PC-3 (cell line): Measurements from ENCODE around the gene PEX14. TPM values are rescaled to one million over a fixed set of nuclear protein-coding genes. Genes with fewer than 3 reads are reported as not detected.

Source experiments
- ATAC-seq: fragments of 200-7000 bp; cut with Tn5 transposase; 2 replicates; pipeline ENCODE4 v1.9.1; 2020; ENCODE audit warnings: mild to moderate bottlenecking, moderate library complexity
- BruUV-seq: library from RNA; stranded (reverse); fragments of 400-500 nt; replicated peaks from 2 replicates; lab custom pipeline; 2021; lab: Mats Ljungman, UMichigan
- CTCF ChIA-PET: fragments of 300-600 bp; sonication (Branson Sonifier 250); formaldehyde crosslinking; loops from one replicate; lab custom pipeline; 2022; ENCODE audit warnings: antibody characterized with exemption; lab: Charles Lee
- POLR2A ChIA-PET: fragments of 300-600 bp; sonication (Branson Sonifier 250); formaldehyde crosslinking; loops from one replicate; lab custom pipeline; 2022; ENCODE audit warnings: antibody characterized with exemption; ENCODE audit not compliant: unreplicated experiment; lab: Charles Lee
- DNase-seq: peaks from one replicate; pipeline ENCODE4 v3.0.0-alpha.2; 2015
- H2AFZ ChIP-seq: fragments of 300-600 bp; sonication (generic); 2 replicates; pipeline ENCODE4 v1.6.0; 2016; ENCODE audit warnings: antibody characterized with exemption, low read length
- H3F3A ChIP-seq: fragments of 300-600 bp; sonication (generic); one replicate; pipeline ENCODE4 v1.6.0; 2017; ENCODE audit warnings: antibody characterized with exemption, low read length, control low read depth, mild to moderate bottlenecking; ENCODE audit not compliant: unreplicated experiment
- H3K27ac ChIP-seq: fragments of 300-600 bp; sonication (generic); 2 replicates; pipeline ENCODE4 v1.5.1; 2016; ENCODE audit warnings: mild to moderate bottlenecking, low read length
- H3K27me3 ChIP-seq: fragments of 300-600 bp; sonication (generic); 2 replicates; pipeline ENCODE4 v1.6.1; 2016; ENCODE audit warnings: low read length, mixed read lengths
- H3K36me3 ChIP-seq: fragments of 300-600 bp; sonication (generic); 2 replicates; pipeline ENCODE4 v1.6.1; 2016; ENCODE audit warnings: low read depth, mixed run types, low read length, mixed read lengths
- H3K4me1 ChIP-seq: fragments of 300-600 bp; sonication (generic); 2 replicates; pipeline ENCODE4 v1.5.1; 2016; ENCODE audit warnings: low read length; ENCODE audit not compliant: insufficient read depth
- H3K4me2 ChIP-seq: fragments of 300-600 bp; sonication (generic); 2 replicates; pipeline ENCODE4 v1.6.0; 2016; ENCODE audit warnings: low read length
- H3K4me3 ChIP-seq: fragments of 300-600 bp; sonication (generic); 2 replicates; pipeline ENCODE4 v1.5.1; 2016; ENCODE audit warnings: mild to moderate bottlenecking, low read length, mixed read lengths
- H3K79me2 ChIP-seq: fragments of 300-600 bp; sonication (generic); 2 replicates; pipeline ENCODE4 v1.6.1; 2017; ENCODE audit warnings: low read length, mixed read lengths
- H3K9ac ChIP-seq: fragments of 300-600 bp; sonication (generic); 2 replicates; pipeline ENCODE4 v1.6.0; 2016; ENCODE audit warnings: mild to moderate bottlenecking, low read length
- H3K9me2 ChIP-seq: fragments of 300-600 bp; sonication (generic); replicated peaks from 2 replicates; pipeline ENCODE4 v1.6.1; 2016; ENCODE audit warnings: mixed run types, low read length, mixed read lengths
- H3K9me3 ChIP-seq: fragments of 300-600 bp; sonication (generic); 2 replicates; pipeline ENCODE4 v1.6.1; 2016; ENCODE audit warnings: low read length, mixed read lengths
- H4K20me1 ChIP-seq: fragments of 300-600 bp; sonication (generic); 2 replicates; pipeline ENCODE4 v1.6.1; 2016; ENCODE audit warnings: low read length, mixed read lengths
- EZH2 ChIP-seq: fragments of 300-600 bp; sonication (generic); IDR thresholded peaks from one replicate; pipeline ENCODE4 v1.6.1; 2017; ENCODE audit warnings: antibody characterized with exemption, mild to moderate bottlenecking, low read length; ENCODE audit not compliant: unreplicated experiment
- EZH2phosphoT487 ChIP-seq: fragments of 300-600 bp; sonication (generic); IDR thresholded peaks from 2 replicates; pipeline ENCODE4 v1.6.1; 2018; ENCODE audit warnings: mild to moderate bottlenecking, antibody characterized with exemption, low read length, borderline replicate concordance
- intact Hi-C: fragments of 100-400 bp; cut with micrococcal nuclease; formaldehyde crosslinking; loops from 2 replicates; pipeline ENCODE4 v1.9.0; 2023
- total RNA-seq: library from RNA; depleted of rRNA; stranded (reverse); fragments of >200 nt; gene quantifications from 2 replicates; pipeline ENCODE4 v1.2.3, GENCODE V29; 2014
- TF ChIP-seq, protein P1 (sequence below): fragments of 300-600 bp; sonication (generic); conservative IDR thresholded peaks from 2 replicates; pipeline ENCODE4 v1.5.1; 2017; ENCODE audit warnings: antibody characterized with exemption, low read depth, mild to moderate bottlenecking, low read length

Gene PEX14
- total RNA-seq, 1 experiment from 2014 or later, result 24.9 TPM

- intact Hi-C loops, result no loop called here
- CTCF ChIA-PET, result no interaction called here
- TF ChIP-seq, protein P1, sequence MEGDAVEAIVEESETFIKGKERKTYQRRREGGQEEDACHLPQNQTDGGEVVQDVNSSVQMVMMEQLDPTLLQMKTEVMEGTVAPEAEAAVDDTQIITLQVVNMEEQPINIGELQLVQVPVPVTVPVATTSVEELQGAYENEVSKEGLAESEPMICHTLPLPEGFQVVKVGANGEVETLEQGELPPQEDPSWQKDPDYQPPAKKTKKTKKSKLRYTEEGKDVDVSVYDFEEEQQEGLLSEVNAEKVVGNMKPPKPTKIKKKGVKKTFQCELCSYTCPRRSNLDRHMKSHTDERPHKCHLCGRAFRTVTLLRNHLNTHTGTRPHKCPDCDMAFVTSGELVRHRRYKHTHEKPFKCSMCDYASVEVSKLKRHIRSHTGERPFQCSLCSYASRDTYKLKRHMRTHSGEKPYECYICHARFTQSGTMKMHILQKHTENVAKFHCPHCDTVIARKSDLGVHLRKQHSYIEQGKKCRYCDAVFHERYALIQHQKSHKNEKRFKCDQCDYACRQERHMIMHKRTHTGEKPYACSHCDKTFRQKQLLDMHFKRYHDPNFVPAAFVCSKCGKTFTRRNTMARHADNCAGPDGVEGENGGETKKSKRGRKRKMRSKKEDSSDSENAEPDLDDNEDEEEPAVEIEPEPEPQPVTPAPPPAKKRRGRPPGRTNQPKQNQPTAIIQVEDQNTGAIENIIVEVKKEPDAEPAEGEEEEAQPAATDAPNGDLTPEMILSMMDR, result no peak
- no peak for TF ChIP-seq EZH2phosphoT487
- TF ChIP-seq EZH2, result no peak
These were observed 116.3 kb downstream of the PEX14 start for GRCh38 chr1:10591010-10591409.

GRCh38 chr1:10592373-10592772 is 117.6 kb downstream of the PEX14 start:
- BruUV-seq, result no TSS peak
- Histone ChIP-seq H2AFZ (no peak overlapping the region), H3K4me3 (no peak overlapping the region), H4K20me1 (no peaks in the 10 kb centered on the region), H3K9me2 (no peaks in the 10 kb centered on the region), H3K9me3 (no peaks in the 10 kb centered on the region), H3K79me2 (no peaks in the 10 kb centered on the region; the same call in 1 of the 2 replicates), H3K36me3 (no peaks in the 10 kb centered on the region), H3K4me1 (no peaks in the 10 kb centered on the region), H3K9ac (no peak overlapping the region), H3F3A (no peaks in the 10 kb centered on the region), H3K27me3 (no peaks in the 10 kb centered on the region), H3K4me2 (no peak overlapping the region), H3K27ac (no peak overlapping the region)
- ATAC-seq, result no peak
- intact Hi-C loops, result no loop called here
- POLR2A ChIA-PET, result no interaction called here
- CTCF ChIA-PET, result no interaction called here
- DNase-seq, result no peak
- TF ChIP-seq EZH2phosphoT487, result no peak
- no peak for TF ChIP-seq EZH2
- TF ChIP-seq, protein P1, result no peak

More at GRCh38 chr1:10591010-10591409, 116.3 kb downstream of the PEX14 start:
- no peaks in the 10 kb centered on the region for H3K27me3 ChIP-seq
- no peak overlapping the region for H3K4me2 ChIP-seq
- ATAC-seq (no peak), DNase-seq (no peak)
- no peak overlapping the region for H2AFZ ChIP-seq
- no peak overlapping the region for H3K27ac ChIP-seq
- no peak overlapping the region for H3K9ac ChIP-seq
- H3K36me3 ChIP-seq, result no peaks in the 10 kb centered on the region
- peaks cover 4% of the 10 kb centered on the region for H3K4me1 ChIP-seq
- H3K4me3 ChIP-seq, result no peak overlapping the region
- no peaks in the 10 kb centered on the region; the same call in 1 of the 2 replicates for H3K79me2 ChIP-seq
- H3F3A ChIP-seq, result no peaks in the 10 kb centered on the region
- H3K9me2 ChIP-seq, result no peaks in the 10 kb centered on the region
- POLR2A ChIA-PET, result no interaction called here
- H3K9me3 ChIP-seq, result no peaks in the 10 kb centered on the region
- BruUV-seq, result no TSS peak
- H4K20me1 ChIP-seq, result no peaks in the 10 kb centered on the region

DNA sequence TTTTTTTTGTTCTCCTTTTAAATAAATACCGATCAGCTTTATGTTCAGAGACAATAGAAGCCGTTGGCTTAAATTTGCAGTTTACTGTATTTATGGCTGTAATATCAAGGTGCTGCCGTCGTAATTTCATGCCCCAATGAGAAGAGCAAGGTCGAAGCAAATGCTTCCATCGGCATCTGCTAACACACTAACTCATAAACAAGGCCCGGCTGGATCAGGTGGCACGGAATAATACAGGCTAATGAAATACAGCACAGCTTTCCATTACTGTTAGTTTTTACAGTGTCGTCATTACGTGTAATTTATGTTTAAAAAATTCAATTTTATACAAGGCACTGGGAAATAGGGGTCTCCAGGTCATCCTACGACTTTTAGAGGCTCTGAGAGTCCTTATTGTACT is 119.0 kb downstream of the PEX14 start:
- Histone ChIP-seq H3K9ac (no peak overlapping the region), H3K4me1 (peaks cover 10% of the 10 kb centered on the region), H3K36me3 (no peaks in the 10 kb centered on the region), H4K20me1 (no peaks in the 10 kb centered on the region), H3K4me3 (no peak overlapping the region), H3K79me2 (no peaks in the 10 kb centered on the region), H3K4me2 (no peak overlapping the region), H3F3A (no peaks in the 10 kb centered on the region), H3K27ac (no peak overlapping the region), H2AFZ (no peak overlapping the region), H3K27me3 (no peaks in the 10 kb centered on the region), H3K9me2 (no peaks in the 10 kb centered on the region), H3K9me3 (no peaks in the 10 kb centered on the region)
- ATAC-seq (no peak), DNase-seq (no peak)
- ChIA-PET CTCF (no interaction called here), POLR2A (no interaction called here)
- intact Hi-C loops, result no loop called here
- no peak for TF ChIP-seq EZH2
- TF ChIP-seq EZH2phosphoT487, result no peak
- TF ChIP-seq, protein P1, result no peak
- no TSS peak for BruUV-seq
